ENCODE data around the gene TRPV5.

Gene TRPV5

GRCh38 chr7:142914121-142914520 lies 19.4 kb downstream of the TRPV5 start:
- TF ChIP-seq, protein P1, sequence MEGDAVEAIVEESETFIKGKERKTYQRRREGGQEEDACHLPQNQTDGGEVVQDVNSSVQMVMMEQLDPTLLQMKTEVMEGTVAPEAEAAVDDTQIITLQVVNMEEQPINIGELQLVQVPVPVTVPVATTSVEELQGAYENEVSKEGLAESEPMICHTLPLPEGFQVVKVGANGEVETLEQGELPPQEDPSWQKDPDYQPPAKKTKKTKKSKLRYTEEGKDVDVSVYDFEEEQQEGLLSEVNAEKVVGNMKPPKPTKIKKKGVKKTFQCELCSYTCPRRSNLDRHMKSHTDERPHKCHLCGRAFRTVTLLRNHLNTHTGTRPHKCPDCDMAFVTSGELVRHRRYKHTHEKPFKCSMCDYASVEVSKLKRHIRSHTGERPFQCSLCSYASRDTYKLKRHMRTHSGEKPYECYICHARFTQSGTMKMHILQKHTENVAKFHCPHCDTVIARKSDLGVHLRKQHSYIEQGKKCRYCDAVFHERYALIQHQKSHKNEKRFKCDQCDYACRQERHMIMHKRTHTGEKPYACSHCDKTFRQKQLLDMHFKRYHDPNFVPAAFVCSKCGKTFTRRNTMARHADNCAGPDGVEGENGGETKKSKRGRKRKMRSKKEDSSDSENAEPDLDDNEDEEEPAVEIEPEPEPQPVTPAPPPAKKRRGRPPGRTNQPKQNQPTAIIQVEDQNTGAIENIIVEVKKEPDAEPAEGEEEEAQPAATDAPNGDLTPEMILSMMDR (IDR thresholded peaks at IDR 0.05; ENCODE audit: insufficient read depth, low read depth, low read length, missing control alignments) = no peak
- H3K4me3 ChIP-seq (ENCODE audit: low read length) = no peak overlapping the region
- no peak for DNase-seq (ENCODE audit: low read depth)

- H3K4me3 ChIP-seq (ENCODE audit: low read length) = no peak overlapping the region
- TF ChIP-seq, protein P1 (IDR thresholded peaks at IDR 0.05; ENCODE audit: insufficient read depth, low read depth, low read length, missing control alignments) = no peak
Measured at GRCh38 chr7:142913566-142913965, 20.0 kb downstream of the TRPV5 start.

GRCh38 chr7:142913051-142913450 lies 20.5 kb downstream of the TRPV5 start:
- TF ChIP-seq, protein P1 (IDR thresholded peaks at IDR 0.05; ENCODE audit: insufficient read depth, low read depth, low read length, missing control alignments) = no peak
- H3K4me3 ChIP-seq (ENCODE audit: low read length) = no peak overlapping the region
- no peak for DNase-seq (ENCODE audit: low read depth)

More at GRCh38 chr7:142913566-142913965, 20.0 kb downstream of the TRPV5 start:
- DNase-seq (ENCODE audit: low read depth) = no peak

GRCh38 chr7:142910481-142910880 lies 23.1 kb downstream of the TRPV5 start:
- H3K4me3 ChIP-seq (ENCODE audit: low read length) = no peak overlapping the region
- DNase-seq (ENCODE audit: low read depth) = no peak
- TF ChIP-seq, protein P1 (IDR thresholded peaks at IDR 0.05; ENCODE audit: insufficient read depth, low read depth, low read length, missing control alignments) = no peak

DNA sequence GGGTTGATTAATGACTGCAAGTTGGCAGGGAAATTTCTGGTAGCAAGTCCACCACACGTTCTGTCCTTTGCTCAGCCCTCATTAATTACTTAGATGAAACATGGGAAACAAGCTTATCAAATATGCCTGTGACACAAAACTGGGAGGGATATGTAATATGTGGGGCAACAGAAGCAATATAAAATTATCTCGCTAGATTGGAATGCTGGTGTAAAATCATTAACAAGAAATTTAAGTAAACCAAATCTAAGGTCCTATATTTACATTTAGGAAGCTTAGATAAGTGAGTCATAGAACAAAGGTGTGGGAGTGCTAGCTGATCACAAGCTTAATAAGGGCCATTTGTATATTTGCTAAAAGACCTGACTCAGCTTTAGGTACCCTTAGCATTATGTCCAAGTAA lies 23.5 kb downstream of the TRPV5 start:
- no peak overlapping the region for H3K4me3 ChIP-seq (ENCODE audit: low read length)
- peak; percentile 2 for DNase-seq (ENCODE audit: low read depth)
- TF ChIP-seq, protein P1 (IDR thresholded peaks at IDR 0.05; ENCODE audit: insufficient read depth, low read depth, low read length, missing control alignments) = no peak

DNA sequence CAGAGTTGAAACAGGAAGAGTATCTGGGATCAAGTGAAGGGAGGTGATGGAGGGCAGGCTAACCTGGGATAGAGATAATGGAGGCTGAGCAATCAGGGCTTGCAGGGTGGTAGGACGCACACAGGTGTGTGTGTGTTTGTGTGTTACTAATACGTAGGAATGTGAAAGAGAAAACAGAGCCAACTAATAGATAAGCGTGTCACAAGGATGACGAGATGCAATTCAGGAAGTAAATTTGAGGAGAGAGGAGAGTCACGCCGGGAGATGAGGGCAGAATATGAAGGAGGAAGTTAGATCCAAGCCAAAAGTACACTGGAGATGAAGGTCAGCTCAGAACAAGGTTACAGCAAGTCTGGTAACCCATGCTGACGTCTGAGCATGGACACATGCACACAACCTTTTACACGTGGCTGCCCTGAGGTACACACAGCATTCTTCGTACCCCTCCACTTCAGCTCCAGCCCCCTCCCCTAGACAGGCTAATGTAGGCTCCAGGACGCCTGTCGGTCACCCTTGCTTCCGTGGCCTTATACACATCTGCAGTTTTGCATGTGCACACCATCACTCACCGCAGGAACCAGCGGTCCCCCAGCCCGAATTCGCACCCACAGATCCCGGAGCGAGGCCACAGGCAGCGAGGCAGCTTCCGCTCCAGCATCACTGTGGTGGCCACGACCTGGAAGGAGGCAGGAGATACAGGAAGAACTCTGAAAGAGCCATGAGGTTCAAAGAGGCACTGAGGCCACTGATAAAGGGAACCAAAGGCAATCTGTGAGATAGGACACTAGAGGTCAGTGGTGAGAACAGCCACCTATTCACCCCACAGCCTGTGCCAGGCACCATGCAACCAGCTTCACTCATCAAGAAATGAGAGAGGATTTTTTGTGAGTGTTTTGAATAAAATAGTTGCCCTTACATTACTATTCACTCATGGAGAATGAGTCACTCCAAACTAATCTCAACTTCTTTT lies 24.3 kb downstream of the TRPV5 start:
- no peak for DNase-seq (ENCODE audit: low read depth)
- no peak overlapping the region for H3K4me3 ChIP-seq (ENCODE audit: low read length)
- TF ChIP-seq, protein P1 (IDR thresholded peaks at IDR 0.05; ENCODE audit: insufficient read depth, low read depth, low read length, missing control alignments) = peak; percentile 9
